GM19328 (cell line): ENCODE data around the gene NIT1.

ENCODE experiments used
- ATAC-seq: cut with Tn5 transposase; IDR thresholded peaks from one replicate; pipeline ENCODE4 v1.9.1; 2021; ENCODE audit warnings: mild to moderate bottlenecking, moderate library complexity; ENCODE audit not compliant: unreplicated experiment

Gene NIT1

GRCh38 chr1:161145832-161146231 is 27.9 kb downstream of the NIT1 start:
- ATAC-seq, result no peak

- ATAC-seq, result no peak
Observed at GRCh38 chr1:161153176-161153575, 35.3 kb downstream of the NIT1 start.

GRCh38 chr1:161153682-161154337 is 35.9 kb downstream of the NIT1 start, which contains the start of gene UFC1:
Gene UFC1 (plus strand): TSS chr1:161153978. CDS start chr1:161153998, 20 bp downstream.
- peak; percentile 82 for ATAC-seq

- no peak for ATAC-seq
Observed at GRCh38 chr1:161157867-161158266, 40.0 kb downstream of the NIT1 start.

- ATAC-seq, result no peak
Observed at GRCh38 chr1:161158316-161159010, 40.6 kb downstream of the NIT1 start.

- ATAC-seq, result peak; percentile 79
Observed at GRCh38 chr1:161159087-161159912, 41.4 kb downstream of the NIT1 start, which contains the start of gene USP21. Gene USP21 (plus strand): TSS chr1:161159500. CDS start chr1:161160641, 1,141 bp downstream.

- ATAC-seq, result no peak
Observed at GRCh38 chr1:161159913-161160243, 42.0 kb downstream of the NIT1 start.

- ATAC-seq, result no peak
Observed at GRCh38 chr1:161160671-161161145, 42.8 kb downstream of the NIT1 start.

- no peak for ATAC-seq
Observed at GRCh38 chr1:161161652-161162051, 43.7 kb downstream of the NIT1 start.

GRCh38 chr1:161162052-161162451 is 44.1 kb downstream of the NIT1 start:
- ATAC-seq, result no peak

- no peak for ATAC-seq
Observed at GRCh38 chr1:161162806-161163205, 44.9 kb downstream of the NIT1 start.

- ATAC-seq, result no peak
Observed at GRCh38 chr1:161163793-161164192, 45.9 kb downstream of the NIT1 start.

- no peak for ATAC-seq
Observed at GRCh38 chr1:161164901-161165610, 47.2 kb downstream of the NIT1 start.

GRCh38 chr1:161165742-161166668 is 48.1 kb downstream of the NIT1 start, which contains the start of gene PPOX:
Gene PPOX (plus strand): TSS chr1:161166426. CDS start chr1:161166848, 422 bp downstream.
- ATAC-seq, result peak; percentile 90

GRCh38 chr1:161166669-161167548 is 49.0 kb downstream of the NIT1 start:
- ATAC-seq, result no peak

GRCh38 chr1:161168906-161169305 is 51.0 kb downstream of the NIT1 start:
- ATAC-seq, result no peak
